Prostate gland (tissue), 2 donors: Measurements from ENCODE around the gene ZNF316. TPM values are rescaled to one million over a fixed set of nuclear protein-coding genes. Genes with fewer than 3 reads are reported as not detected.

ENCODE experiments used
- DNase-seq: peaks from one replicate; pipeline ENCODE4 v3.0.0-alpha.2; 2019; ENCODE audit warnings: low spot score
- H3K27ac ChIP-seq, 2 donors: fragments of 200-600 bp; sonication (generic); 2 replicates each; pipeline ENCODE4 v1.5.1; 2017 to 2019
- H3K27me3 ChIP-seq: fragments of 200-600 bp; sonication (generic); replicated peaks from 2 replicates; pipeline ENCODE4 v1.5.1; 2019; ENCODE audit not compliant: insufficient read depth
- H3K36me3 ChIP-seq, 2 donors: fragments of 200-600 bp; sonication (generic); 1 replicate in 1 of 2; 2 replicates in 1 of 2; pipeline versions ENCODE4 v1.5.1 to v1.8.1; 2017 to 2019
- H3K4me1 ChIP-seq: fragments of 200-600 bp; sonication (generic); replicated peaks from 2 replicates; pipeline ENCODE4 v1.5.1; 2019
- H3K4me3 ChIP-seq, 2 donors: fragments of 200-600 bp; sonication (generic); 2 replicates each; pipeline ENCODE4 v1.5.1; 2017 to 2019
- H3K9me3 ChIP-seq: fragments of 200-600 bp; sonication (generic); 2 replicates; pipeline ENCODE4 v1.5.1; 2017
- POLR2A ChIP-seq: fragments of 450-650 bp; IDR thresholded peaks from one replicate; pipeline ENCODE4 v1.6.1; 2016; ENCODE audit warnings: antibody characterized with exemption, mild to moderate bottlenecking
- POLR2AphosphoS5 ChIP-seq: sonication (generic); formaldehyde crosslinking; IDR thresholded peaks from one replicate; pipeline ENCODE4 v1.6.1; 2017; ENCODE audit warnings: antibody characterized with exemption
- WGBS: methylation state at CpG from one replicate; pipeline ENCODE4 v1.1.5; 2018; 5-methylcytosine and 5-hydroxymethylcytosine counted together
- intact Hi-C: fragments of 100-400 bp; cut with DNase I; formaldehyde crosslinking; loops from one replicate; pipeline ENCODE4 v1.14.2; 2022
- total RNA-seq, 2 donors: library from RNA; depleted of rRNA; stranded (reverse); fragments of >200 nt; gene quantifications; one replicate each; pipeline ENCODE4 v1.1.0, GENCODE V29; 2016
- TF ChIP-seq, protein P1 (sequence below), 4 experiments: fragments of 200-600 bp in 2 of 4; fragments of 450-650 bp in 2 of 4; sonication (generic) in 2 of 4; IDR thresholded peaks; 1 replicate in 3 of 4; 2 replicates in 1 of 4; pipeline ENCODE4 v1.5.1; 2016 to 2019; ENCODE audit warnings: antibody characterized with exemption in 4 of 4, mild to moderate bottlenecking in 2 of 4, moderate library complexity in 2 of 4

The ZNF316 gene
- total RNA-seq, 2 donors from 2014 or later = 39.2 to 53.8 TPM

DNA sequence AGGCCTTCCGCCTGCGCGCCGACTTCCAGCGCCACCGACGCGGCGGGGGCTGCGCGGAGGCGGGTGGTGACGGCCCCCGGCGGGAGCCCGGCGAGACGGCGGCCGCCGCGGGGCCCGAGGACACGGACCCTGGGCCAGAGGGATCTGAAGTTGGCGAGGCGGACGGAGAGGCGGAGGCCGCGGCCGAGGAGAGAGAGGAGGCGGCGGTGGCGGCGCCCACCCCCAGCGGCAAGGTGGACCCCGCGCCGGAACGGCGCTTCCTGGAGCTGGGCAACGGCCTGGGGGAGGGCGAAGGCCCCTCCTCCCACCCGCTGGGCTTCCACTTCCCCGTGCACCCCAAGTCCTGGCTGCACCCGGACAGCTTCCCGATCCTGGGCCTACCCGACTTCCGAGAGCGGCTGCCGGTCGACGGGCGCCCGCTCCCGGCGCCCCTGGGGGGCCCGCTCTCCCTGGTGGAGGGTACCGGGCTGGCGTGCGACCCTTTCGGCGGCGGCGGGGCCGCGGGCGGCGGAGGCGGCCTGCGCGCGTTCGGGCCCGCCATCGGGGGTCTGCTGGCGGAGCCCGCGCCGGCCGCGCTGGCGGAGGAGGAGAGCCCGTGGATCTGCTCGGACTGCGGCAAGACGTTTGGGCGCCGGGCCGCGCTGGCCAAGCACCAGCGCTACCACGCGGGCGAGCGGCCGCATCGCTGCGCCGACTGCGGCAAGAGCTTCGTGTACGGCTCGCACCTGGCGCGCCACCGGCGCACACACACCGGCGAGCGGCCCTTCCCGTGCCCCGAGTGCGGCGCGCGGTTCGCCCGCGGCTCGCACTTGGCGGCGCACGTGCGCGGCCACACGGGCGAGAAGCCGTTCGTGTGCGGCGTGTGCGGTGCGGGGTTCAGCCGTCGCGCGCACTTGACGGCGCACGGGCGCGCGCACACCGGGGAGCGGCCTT is 16.2 kb downstream of the ZNF316 start:
- intact Hi-C loops = no loop called here
- 93% methylated on average over 125 of the region's 146 CpGs for WGBS
- Histone ChIP-seq H3K27ac (no peak overlapping the region), H3K36me3 (peaks cover 0 to 35% of the 10 kb centered on the region in 2 donors), H3K4me3 (no peak overlapping the region), H3K9me3 (no peaks in the 10 kb centered on the region), H3K4me1 (no peaks in the 10 kb centered on the region), H3K27me3 (no peaks in the 10 kb centered on the region)
- TF ChIP-seq, protein P1, sequence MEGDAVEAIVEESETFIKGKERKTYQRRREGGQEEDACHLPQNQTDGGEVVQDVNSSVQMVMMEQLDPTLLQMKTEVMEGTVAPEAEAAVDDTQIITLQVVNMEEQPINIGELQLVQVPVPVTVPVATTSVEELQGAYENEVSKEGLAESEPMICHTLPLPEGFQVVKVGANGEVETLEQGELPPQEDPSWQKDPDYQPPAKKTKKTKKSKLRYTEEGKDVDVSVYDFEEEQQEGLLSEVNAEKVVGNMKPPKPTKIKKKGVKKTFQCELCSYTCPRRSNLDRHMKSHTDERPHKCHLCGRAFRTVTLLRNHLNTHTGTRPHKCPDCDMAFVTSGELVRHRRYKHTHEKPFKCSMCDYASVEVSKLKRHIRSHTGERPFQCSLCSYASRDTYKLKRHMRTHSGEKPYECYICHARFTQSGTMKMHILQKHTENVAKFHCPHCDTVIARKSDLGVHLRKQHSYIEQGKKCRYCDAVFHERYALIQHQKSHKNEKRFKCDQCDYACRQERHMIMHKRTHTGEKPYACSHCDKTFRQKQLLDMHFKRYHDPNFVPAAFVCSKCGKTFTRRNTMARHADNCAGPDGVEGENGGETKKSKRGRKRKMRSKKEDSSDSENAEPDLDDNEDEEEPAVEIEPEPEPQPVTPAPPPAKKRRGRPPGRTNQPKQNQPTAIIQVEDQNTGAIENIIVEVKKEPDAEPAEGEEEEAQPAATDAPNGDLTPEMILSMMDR (IDR thresholded peaks at IDR 0.05) = no peak
- TF ChIP-seq POLR2A = no peak
- no peak for TF ChIP-seq POLR2AphosphoS5
- no peak for DNase-seq

DNA sequence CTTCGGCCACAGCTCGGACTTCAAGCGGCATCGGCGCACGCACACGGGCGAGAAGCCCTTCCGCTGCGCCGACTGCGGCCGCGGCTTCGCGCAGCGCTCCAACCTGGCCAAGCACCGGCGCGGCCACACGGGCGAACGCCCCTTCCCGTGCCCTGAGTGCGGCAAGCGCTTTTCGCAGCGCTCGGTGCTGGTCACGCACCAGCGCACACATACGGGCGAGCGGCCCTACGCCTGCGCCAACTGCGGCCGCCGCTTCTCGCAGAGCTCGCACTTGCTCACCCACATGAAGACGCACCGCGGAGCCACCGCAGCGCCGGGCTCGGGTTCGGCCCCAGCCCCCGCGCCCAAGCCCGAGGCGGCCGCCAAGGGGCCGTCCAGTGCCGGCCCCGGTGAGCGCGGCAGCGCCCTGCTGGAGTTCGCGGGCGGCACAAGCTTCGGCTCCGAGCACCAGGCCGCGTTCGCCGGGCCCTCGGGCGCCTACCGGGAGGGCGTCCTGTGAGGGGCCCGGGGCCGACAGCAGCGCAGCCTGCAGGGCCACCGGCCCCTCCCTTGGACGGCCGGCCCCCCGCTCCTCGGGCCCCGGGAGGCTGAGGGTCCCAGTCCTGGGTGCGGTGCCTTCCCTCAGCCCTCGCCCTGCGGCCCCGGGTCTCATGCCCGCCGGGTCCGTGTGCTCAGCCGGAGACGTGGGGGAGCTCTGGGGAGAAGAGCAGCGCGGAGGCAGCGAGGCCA is 17.2 kb downstream of the ZNF316 start:
- TF ChIP-seq POLR2A = no peak
- TF ChIP-seq, protein P1 (IDR thresholded peaks at IDR 0.05) = no peak
- TF ChIP-seq POLR2AphosphoS5 = no peak
- no peak overlapping the region for H3K4me3 ChIP-seq
- no peaks in the 10 kb centered on the region for H3K9me3 ChIP-seq
- H3K4me1 ChIP-seq = no peaks in the 10 kb centered on the region
- WGBS = 94% methylated on average over 89 of the region's 94 CpGs
- no peak for DNase-seq
- H3K27ac ChIP-seq = no peak overlapping the region
- no peaks in the 10 kb centered on the region for H3K27me3 ChIP-seq
- H3K36me3 ChIP-seq = peaks cover 0 to 35% of the 10 kb centered on the region in 2 donors
- intact Hi-C loops = no loop called here

DNA sequence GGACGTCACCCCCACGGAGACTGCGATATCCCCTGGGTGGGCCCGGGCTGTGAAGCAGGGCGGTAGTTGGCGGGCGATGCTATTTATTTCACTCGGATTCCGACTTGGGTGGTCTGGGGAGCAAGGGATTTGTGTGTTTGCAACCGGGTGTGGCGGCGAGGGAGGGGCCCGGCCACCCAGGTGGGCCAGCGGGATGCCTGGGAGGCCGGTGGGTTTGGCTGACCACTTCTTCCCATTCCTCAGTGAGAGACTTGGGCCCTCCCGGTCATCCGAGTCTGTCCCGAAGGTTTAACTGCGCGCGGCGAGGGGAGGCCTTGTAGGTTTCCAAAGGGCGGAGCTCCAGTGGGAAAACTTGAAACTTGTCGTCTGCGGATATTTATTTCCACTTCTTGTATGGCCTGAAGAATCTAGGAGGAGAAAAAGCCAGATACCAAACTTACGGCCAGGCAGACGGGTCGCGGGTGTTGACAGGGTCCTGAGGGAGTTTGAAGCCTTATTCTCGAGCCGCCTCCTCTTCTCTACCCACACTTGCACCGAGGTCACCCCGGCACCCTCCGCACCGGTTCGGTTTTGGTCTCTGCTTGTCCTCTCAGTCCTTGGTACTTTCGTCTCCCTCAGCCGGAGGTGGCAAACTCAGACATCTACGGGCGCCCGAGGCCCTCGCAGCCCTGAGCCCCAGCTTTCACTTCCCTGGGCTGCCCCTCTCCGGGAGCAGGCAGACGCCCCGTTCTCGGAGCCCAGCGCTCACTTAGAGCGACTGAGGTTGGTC is 17.9 kb downstream of the ZNF316 start:
- Histone ChIP-seq H3K36me3 (peaks cover 0 to 35% of the 10 kb centered on the region in 2 donors), H3K4me3 (no peak overlapping the region)
- DNase-seq = no peak

DNA sequence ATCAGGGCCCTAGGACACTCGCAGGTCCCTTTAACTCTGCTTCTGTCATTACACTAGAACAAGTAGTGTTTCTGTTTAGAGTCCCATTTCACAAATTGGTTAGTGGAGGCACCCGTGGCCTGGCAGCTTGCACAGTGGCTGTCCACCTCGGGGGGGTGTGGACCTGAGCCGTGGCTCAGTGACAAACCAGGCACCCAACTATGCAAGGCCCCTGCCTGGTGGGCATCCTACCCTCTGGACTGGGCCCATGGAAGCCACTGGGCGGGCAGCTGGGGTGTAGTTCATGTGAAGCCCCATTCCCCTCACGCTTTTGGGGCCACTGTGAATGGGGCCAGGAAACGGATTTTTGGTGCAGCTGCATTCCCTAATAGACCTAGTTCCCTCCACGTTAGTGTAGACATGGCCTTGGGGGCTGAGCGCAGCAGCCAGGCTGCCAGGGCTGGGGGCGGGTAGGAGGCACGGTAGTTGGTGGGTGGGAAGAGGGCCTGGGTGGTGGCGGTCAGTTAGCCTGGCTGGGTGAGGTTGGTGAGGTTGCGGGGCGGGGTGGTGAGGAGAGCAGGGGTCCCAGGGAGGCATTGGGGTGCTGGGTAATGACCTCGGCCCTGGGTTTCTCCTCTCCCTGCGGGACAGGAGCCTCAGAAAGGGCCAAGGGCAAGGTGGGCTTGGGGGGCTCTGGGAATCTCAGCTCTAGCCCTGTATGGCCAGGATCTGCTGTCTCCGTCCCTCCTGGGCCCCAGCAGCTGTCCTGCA is 18.7 kb downstream of the ZNF316 start:
- no peak overlapping the region for H3K27ac ChIP-seq
- no peaks in the 10 kb centered on the region for H3K4me1 ChIP-seq
- no peak overlapping the region for H3K4me3 ChIP-seq
- H3K9me3 ChIP-seq = no peaks in the 10 kb centered on the region
- H3K36me3 ChIP-seq = peaks cover 0 to 35% of the 10 kb centered on the region in 2 donors
- no peaks in the 10 kb centered on the region for H3K27me3 ChIP-seq
- no peak for DNase-seq
- WGBS = 95% methylated on average over 17 of the region's 17 CpGs
- TF ChIP-seq, protein P1 (IDR thresholded peaks at IDR 0.05) = no peak
- TF ChIP-seq POLR2A = no peak
- intact Hi-C loops = no loop called here

More for the DNA sequence above, 17.9 kb downstream of the ZNF316 start:
- intact Hi-C loops = no loop called here
- Histone ChIP-seq H3K9me3 (no peaks in the 10 kb centered on the region), H3K27ac (no peak overlapping the region), H3K27me3 (no peaks in the 10 kb centered on the region), H3K4me1 (no peaks in the 10 kb centered on the region)
- no peak for TF ChIP-seq POLR2A
- no peak for TF ChIP-seq POLR2AphosphoS5
- TF ChIP-seq, protein P1 (IDR thresholded peaks at IDR 0.05) = no peak
- 94% methylated on average over 48 of the region's 48 CpGs for WGBS
